Neuronal stem cell (in vitro differentiated cells): ENCODE data around the gene SELPLG.

ENCODE experiments used
- DNase-seq: peaks from one replicate; pipeline ENCODE4 v3.0.0-alpha.2; 2013; ENCODE audit warnings: low spot score
- H2AFZ ChIP-seq: one replicate; pipeline ENCODE4 v1.6.1; 2013; ENCODE audit warnings: mild to moderate bottlenecking, low read length, inconsistent platforms
- H2AK5ac ChIP-seq: 2 replicates; pipeline ENCODE4 v1.6.1; 2013; ENCODE audit warnings: low read depth, mild to moderate bottlenecking, inconsistent platforms, low read length, moderate library complexity, mixed read lengths
- H2BK120ac ChIP-seq: 2 replicates; pipeline ENCODE4 v1.6.1; 2013; ENCODE audit warnings: low read depth, mild to moderate bottlenecking, inconsistent platforms, low read length, moderate library complexity, mixed read lengths
- H2BK12ac ChIP-seq: one replicate; pipeline ENCODE4 v1.6.1; 2013; ENCODE audit warnings: low read length, inconsistent platforms
- H2BK15ac ChIP-seq: 2 replicates; pipeline ENCODE4 v1.6.1; 2013; ENCODE audit warnings: mild to moderate bottlenecking, low read length, inconsistent platforms, mixed read lengths
- H2BK5ac ChIP-seq: one replicate; pipeline ENCODE4 v1.6.1; 2013; ENCODE audit warnings: inconsistent platforms, mild to moderate bottlenecking, low read length, moderate library complexity
- H3K14ac ChIP-seq: one replicate; pipeline ENCODE4 v1.6.1; 2013; ENCODE audit warnings: low read length, inconsistent platforms
- H3K18ac ChIP-seq: 2 replicates; pipeline ENCODE4 v1.6.1; 2013; ENCODE audit warnings: low read length, inconsistent platforms
- H3K23ac ChIP-seq: 2 replicates; pipeline ENCODE4 v1.6.1; 2013; ENCODE audit warnings: low read depth, mild to moderate bottlenecking, mixed read lengths, low read length, inconsistent platforms; ENCODE audit not compliant: poor library complexity
- H3K27ac ChIP-seq: replicated peaks from 3 replicates; pipeline ENCODE4 v1.5.1; 2013; ENCODE audit warnings: low read length, inconsistent platforms
- H3K27me3 ChIP-seq, 3 experiments: 2 replicates each; pipeline ENCODE4 v1.6.1; 2013; ENCODE audit warnings: low read length in 3 of 3, mild to moderate bottlenecking in 2 of 3, inconsistent platforms in 1 of 3, low read depth in 1 of 3, mixed read lengths in 1 of 3, moderate library complexity in 1 of 3; ENCODE audit not compliant: control insufficient read depth in 3 of 3, insufficient read depth in 3 of 3
- H3K36me3 ChIP-seq, 2 donors: replicated peaks in 1 of 2; 2 replicates each; pipeline ENCODE4 v1.6.1; 2013; ENCODE audit warnings: low read length in 2 of 2; ENCODE audit not compliant: control insufficient read depth in 2 of 2, insufficient read depth in 2 of 2
- H3K4ac ChIP-seq: 2 replicates; pipeline ENCODE4 v1.6.1; 2013; ENCODE audit warnings: inconsistent platforms, mild to moderate bottlenecking, low read length, moderate library complexity
- H3K4me1 ChIP-seq, 2 donors: 1 replicate in 1 of 2; 2 replicates in 1 of 2; pipeline ENCODE4 v1.6.1; 2013; ENCODE audit warnings: low read length in 2 of 2, low read depth in 1 of 2; ENCODE audit not compliant: control insufficient read depth in 2 of 2, insufficient read depth in 1 of 2
- H3K4me2 ChIP-seq: one replicate; pipeline ENCODE4 v1.6.1; 2013; ENCODE audit warnings: mild to moderate bottlenecking, low read length, inconsistent platforms; ENCODE audit not compliant: insufficient read depth, poor library complexity, severe bottlenecking
- H3K4me3 ChIP-seq, 2 donors: 2 replicates each; pipeline ENCODE4 v1.5.1; 2013; ENCODE audit warnings: low read length in 2 of 2, mild to moderate bottlenecking in 2 of 2, inconsistent platforms in 1 of 2, moderate library complexity in 1 of 2
- H3K79me1 ChIP-seq: one replicate; pipeline ENCODE4 v1.6.1; 2013; ENCODE audit warnings: low read depth, mild to moderate bottlenecking, inconsistent platforms, low read length, moderate library complexity
- H3K9ac ChIP-seq: one replicate; pipeline ENCODE4 v1.6.1; 2013; ENCODE audit warnings: mild to moderate bottlenecking, low read depth, low read length, inconsistent platforms; ENCODE audit not compliant: poor library complexity
- H3K9me3 ChIP-seq, 2 donors: replicated peaks in 1 of 2; 2 replicates each; pipeline versions ENCODE3 to v1.6.1; 2013; ENCODE audit warnings: low read length in 2 of 2, mild to moderate bottlenecking in 2 of 2, inconsistent platforms in 1 of 2, low read depth in 1 of 2, mixed read lengths in 1 of 2, moderate library complexity in 1 of 2; ENCODE audit not compliant: control insufficient read depth in 2 of 2, insufficient read depth in 1 of 2
- H4K8ac ChIP-seq: one replicate; pipeline ENCODE4 v1.6.1; 2013; ENCODE audit warnings: low read depth, mild to moderate bottlenecking, inconsistent platforms, low read length, moderate library complexity
- H4K91ac ChIP-seq: one replicate; pipeline ENCODE4 v1.6.1; 2013; ENCODE audit warnings: low read length, low read depth, mild to moderate bottlenecking, inconsistent platforms; ENCODE audit not compliant: poor library complexity
- WGBS, 2 donors: extraction: QIAGEN DNeasy Blood & Tissue Kit; methylation state at CpG; one replicate each; pipeline ENCODE4 v1.1.7; 2013; ENCODE audit warnings: missing lambda C conversion rate in 2 of 2, mixed read lengths in 1 of 2; ENCODE audit not compliant: insufficient read length in 2 of 2, insufficient replicate concordance in 1 of 2; ENCODE audit errors: extremely low coverage in 2 of 2; 5-methylcytosine and 5-hydroxymethylcytosine counted together

SELPLG gene

GRCh38 chr12:108600702-108601007, 33.0 kb downstream of the SELPLG start:
- no peak overlapping the region for H2BK5ac ChIP-seq
- WGBS, 2 donors, result no CpG with 5 or more reads among the region's 4 CpGs
- H3K9ac ChIP-seq, result no peak overlapping the region

GRCh38 chr12:108599948-108600701, 33.6 kb downstream of the SELPLG start:
- Histone ChIP-seq H4K8ac (no peak overlapping the region), H3K4me2 (no peak overlapping the region), H3K79me1 (no peaks in the 10 kb centered on the region), H4K91ac (no peak overlapping the region), H2AK5ac (peak overlapping the region; percentile 40), H3K27me3 (peaks cover 0 to 3% (median 0%) of the 10 kb centered on the region in 3 experiments), H3K36me3 (no peaks in the 10 kb centered on the region), H3K9me3 (peaks cover 0 to 2% of the 10 kb centered on the region in 2 donors), H3K4me3 (no peak overlapping the region), H2BK5ac (no peak overlapping the region), H3K23ac (no peak overlapping the region), H3K4ac (no peak overlapping the region), H2BK15ac (no peak overlapping the region), H3K14ac (no peak overlapping the region), H3K27ac (no peak overlapping the region), H3K4me1 (peaks cover 16% of the 10 kb centered on the region in 2 donors), H2BK12ac (no peak overlapping the region), H2BK120ac (no peak overlapping the region), H3K9ac (no peak overlapping the region), H2AFZ (no peak overlapping the region), H3K18ac (no peak overlapping the region)
- DNase-seq, result no peak
- WGBS, 2 donors, result no CpG with 5 or more reads among the region's 10 CpGs

More at GRCh38 chr12:108600702-108601007, 33.0 kb downstream of the SELPLG start:
- DNase-seq, result no peak
- peak overlapping the region; percentile 11 for H2AK5ac ChIP-seq
- no peak overlapping the region for H3K4me2 ChIP-seq
- no peak overlapping the region for H4K8ac ChIP-seq
- peak overlapping the region; percentile 6 for H3K18ac ChIP-seq
- no peak overlapping the region for H3K23ac ChIP-seq
- H3K4ac ChIP-seq, result no peak overlapping the region
- H2BK15ac ChIP-seq, result no peak overlapping the region
- H3K27ac ChIP-seq, result no peak overlapping the region
- H3K4me3 ChIP-seq, result no peak overlapping the region
- H2AFZ ChIP-seq, result no peak overlapping the region
- peaks cover 14 to 16% of the 10 kb centered on the region in 2 donors for H3K4me1 ChIP-seq
- no peak overlapping the region for H2BK12ac ChIP-seq
- H3K9me3 ChIP-seq, result peaks cover 0 to 2% of the 10 kb centered on the region in 2 donors
- H2BK120ac ChIP-seq, result no peak overlapping the region
- H3K14ac ChIP-seq, result no peak overlapping the region
- H4K91ac ChIP-seq, result no peak overlapping the region
- H3K27me3 ChIP-seq, result peaks cover 0 to 3% (median 0%) of the 10 kb centered on the region in 3 experiments
- H3K36me3 ChIP-seq, result no peaks in the 10 kb centered on the region
- H3K79me1 ChIP-seq, result no peaks in the 10 kb centered on the region

GRCh38 chr12:108599541-108599940, 34.2 kb downstream of the SELPLG start:
- Histone ChIP-seq H3K4me2 (no peak overlapping the region), H2BK120ac (no peak overlapping the region), H3K27ac (no peak overlapping the region), H2BK12ac (peak overlapping the region; percentile 32), H3K23ac (peak overlapping the region; percentile 26), H4K8ac (no peak overlapping the region), H2BK15ac (peak overlapping the region; percentile 3), H2AFZ (no peak overlapping the region), H2BK5ac (no peak overlapping the region), H3K4me1 (peaks cover 16% of the 10 kb centered on the region in 2 donors), H3K36me3 (no peaks in the 10 kb centered on the region), H3K79me1 (no peaks in the 10 kb centered on the region), H3K27me3 (peaks cover 0 to 3% (median 0%) of the 10 kb centered on the region in 3 experiments), H3K9ac (no peak overlapping the region), H3K14ac (no peak overlapping the region), H3K9me3 (peaks cover 0 to 2% of the 10 kb centered on the region in 2 donors), H3K18ac (peak overlapping the region; percentile 39), H2AK5ac (peak overlapping the region; percentile 40), H4K91ac (no peak overlapping the region), H3K4ac (no peak overlapping the region), H3K4me3 (no peak overlapping the region)
- DNase-seq, result no peak
- no CpG with 5 or more reads among the region's 6 CpGs for WGBS, 2 donors

GRCh38 chr12:108598553-108599250, 35.0 kb downstream of the SELPLG start:
- Histone ChIP-seq H3K23ac (no peak overlapping the region), H2AK5ac (no peak overlapping the region), H3K36me3 (no peaks in the 10 kb centered on the region), H4K91ac (no peak overlapping the region), H3K9me3 (peaks cover 0 to 2% of the 10 kb centered on the region in 2 donors), H3K4me1 (peaks cover 13 to 16% of the 10 kb centered on the region in 2 donors), H4K8ac (no peak overlapping the region), H3K9ac (no peak overlapping the region), H3K4me2 (no peak overlapping the region), H2BK15ac (peak overlapping the region; percentile 3), H2BK120ac (no peak overlapping the region), H3K79me1 (no peaks in the 10 kb centered on the region), H2AFZ (peak overlapping the region; percentile 83), H2BK12ac (no peak overlapping the region), H3K4me3 (no peak overlapping the region), H3K18ac (no peak overlapping the region), H3K27ac (no peak overlapping the region), H3K27me3 (peaks cover 0 to 2% (median 0%) of the 10 kb centered on the region in 3 experiments), H3K14ac (no peak overlapping the region), H2BK5ac (peak overlapping the region; percentile 15), H3K4ac (no peak overlapping the region)
- no peak for DNase-seq
- no CpG with 5 or more reads among the region's 11 CpGs for whole genome bisulfite sequencing, 2 donors
